ENCODE measurements around the gene SLC38A2.
"Not testable (repeated sequence)": the region's sequence is repeated elsewhere in the genome, so short reads cannot be mapped to it uniquely, and the experiment has no call there.

SLC38A2 gene

GRCh38 chr12:46403719-46404070 is 31.1 kb upstream of the SLC38A2 start:
- Mint-ChIP-seq H3K27ac (no peak overlapping the region), H3K36me3 (peaks cover 23% of the 10 kb centered on the region), H3K4me3 (no peak overlapping the region), H3K27me3 (no peaks in the 10 kb centered on the region), H3K9me3 (peaks cover 16% of the 10 kb centered on the region), H3K4me1 (peaks cover 67% of the 10 kb centered on the region)
- CTCF ChIA-PET, result interaction anchor here (0.6 to 0.7 kb wide), 2 partner anchors 24 to 262 kb away, joined by 3 read pairs; no protein-coding TSS in a partner anchor
- DNase-seq, result no peak

- H3K36me3 Mint-ChIP-seq, result peaks cover 29% of the 10 kb centered on the region
Measured at GRCh38 chr12:46402941-46403718, 30.6 kb upstream of the SLC38A2 start.

GRCh38 chr12:46402451-46402850 is 29.9 kb upstream of the SLC38A2 start:
- Mint-ChIP-seq H3K4me3 (no peak overlapping the region), H3K27me3 (no peaks in the 10 kb centered on the region), H3K36me3 (peaks cover 36% of the 10 kb centered on the region), H3K4me1 (peaks cover 76% of the 10 kb centered on the region), H3K27ac (no peak overlapping the region), H3K9me3 (peaks cover 27% of the 10 kb centered on the region)
- CTCF ChIA-PET, result interaction anchor here (0.6 to 1.1 kb wide), 3 partner anchors 16 to 764 kb away, joined by 3 read pairs; no protein-coding TSS in a partner anchor
- DNase-seq, result no peak

More at GRCh38 chr12:46402941-46403718, 30.6 kb upstream of the SLC38A2 start:
- peaks cover 20% of the 10 kb centered on the region for H3K9me3 Mint-ChIP-seq
- no peak overlapping the region for H3K27ac Mint-ChIP-seq
- no peaks in the 10 kb centered on the region for H3K27me3 Mint-ChIP-seq
- DNase-seq, result no peak
- no peak overlapping the region for H3K4me3 Mint-ChIP-seq
- peaks cover 73% of the 10 kb centered on the region for H3K4me1 Mint-ChIP-seq
- CTCF ChIA-PET, result interaction anchor here (1.0 to 1.1 kb wide), 2 partner anchors 16 to 120 kb away, joined by 3 read pairs; no protein-coding TSS in a partner anchor

- DNase-seq, result no peak
- CTCF ChIA-PET, result no interaction called here
- Mint-ChIP-seq H3K4me1 (peaks cover 73% of the 10 kb centered on the region), H3K36me3 (peaks cover 37% of the 10 kb centered on the region), H3K4me3 (no peak overlapping the region), H3K27ac (no peak overlapping the region), H3K27me3 (no peaks in the 10 kb centered on the region), H3K9me3 (peaks cover 27% of the 10 kb centered on the region)
Measured at GRCh38 chr12:46401662-46402061, 29.1 kb upstream of the SLC38A2 start.

- CTCF ChIA-PET, result no interaction called here
- H3K27me3 Mint-ChIP-seq, result no peaks in the 10 kb centered on the region
- H3K27ac Mint-ChIP-seq, result no peak overlapping the region
- DNase-seq, result no peak
- no peak overlapping the region for H3K4me3 Mint-ChIP-seq
- H3K4me1 Mint-ChIP-seq, result peaks cover 66% of the 10 kb centered on the region
- H3K36me3 Mint-ChIP-seq, result peaks cover 35% of the 10 kb centered on the region
- H3K9me3 Mint-ChIP-seq, result peaks cover 27% of the 10 kb centered on the region
Measured at GRCh38 chr12:46400406-46400805, 27.8 kb upstream of the SLC38A2 start.

- Mint-ChIP-seq H3K27ac (peak overlapping the region; percentile 74), H3K4me1 (peaks cover 63% of the 10 kb centered on the region), H3K9me3 (peaks cover 27% of the 10 kb centered on the region), H3K36me3 (peaks cover 37% of the 10 kb centered on the region)
- DNase-seq, H3K4me3 Mint-ChIP-seq, CTCF ChIA-PET, H3K27me3 Mint-ChIP-seq: not testable (repeated sequence)
Measured at GRCh38 chr12:46399461-46400248, 27.1 kb upstream of the SLC38A2 start.

GRCh38 chr12:46396826-46397225 is 24.3 kb upstream of the SLC38A2 start:
- Mint-ChIP-seq H3K27me3 (no peaks in the 10 kb centered on the region), H3K9me3 (peaks cover 27% of the 10 kb centered on the region), H3K4me1 (peaks cover 48% of the 10 kb centered on the region), H3K4me3 (no peak overlapping the region), H3K36me3 (peaks cover 49% of the 10 kb centered on the region), H3K27ac (no peak overlapping the region)
- no peak for DNase-seq
- CTCF ChIA-PET, result interaction anchor here (1.0 kb wide), 1 partner anchor 10 kb away, joined by 3 read pairs; no protein-coding TSS in a partner anchor

GRCh38 chr12:46395388-46395787 is 22.8 kb upstream of the SLC38A2 start:
- peaks cover 24% of the 10 kb centered on the region for H3K9me3 Mint-ChIP-seq
- CTCF ChIA-PET, result no interaction called here
- no peak overlapping the region for H3K4me3 Mint-ChIP-seq
- DNase-seq, result no peak
- no peaks in the 10 kb centered on the region for H3K27me3 Mint-ChIP-seq
- peaks cover 54% of the 10 kb centered on the region for H3K36me3 Mint-ChIP-seq
- peaks cover 44% of the 10 kb centered on the region for H3K4me1 Mint-ChIP-seq
- H3K27ac Mint-ChIP-seq, result no peak overlapping the region

GRCh38 chr12:46391630-46392029 is 19.1 kb upstream of the SLC38A2 start:
- H3K27ac Mint-ChIP-seq, result no peak overlapping the region
- H3K9me3 Mint-ChIP-seq, result no peaks in the 10 kb centered on the region
- H3K4me1 Mint-ChIP-seq, result peaks cover 52% of the 10 kb centered on the region
- peaks cover 53% of the 10 kb centered on the region for H3K36me3 Mint-ChIP-seq
- CTCF ChIA-PET, result interaction anchor here (1.0 kb wide), 1 partner anchor 270 kb away, joined by 3 read pairs; no protein-coding TSS in a partner anchor
- H3K4me3 Mint-ChIP-seq, result no peak overlapping the region
- H3K27me3 Mint-ChIP-seq, result no peaks in the 10 kb centered on the region
- no peak for DNase-seq

- H3K27me3 Mint-ChIP-seq, result no peaks in the 10 kb centered on the region
- peaks cover 51% of the 10 kb centered on the region for H3K36me3 Mint-ChIP-seq
- H3K4me1 Mint-ChIP-seq, result peaks cover 56% of the 10 kb centered on the region
- no peak overlapping the region for H3K4me3 Mint-ChIP-seq
- CTCF ChIA-PET, result interaction anchor here (1.0 kb wide), 1 partner anchor 270 kb away, joined by 3 read pairs; no protein-coding TSS in a partner anchor
- DNase-seq, result no peak
- H3K27ac Mint-ChIP-seq, result no peak overlapping the region
- H3K9me3 Mint-ChIP-seq, result no peaks in the 10 kb centered on the region
Measured at GRCh38 chr12:46390881-46391280, 18.3 kb upstream of the SLC38A2 start.

GRCh38 chr12:46390304-46390703 is 17.7 kb upstream of the SLC38A2 start:
- no peaks in the 10 kb centered on the region for H3K27me3 Mint-ChIP-seq
- peaks cover 62% of the 10 kb centered on the region for H3K4me1 Mint-ChIP-seq
- CTCF ChIA-PET, result interaction anchor here (1.4 kb wide), 1 partner anchor 86 kb away, joined by 4 read pairs; no protein-coding TSS in a partner anchor
- H3K9me3 Mint-ChIP-seq, result no peaks in the 10 kb centered on the region
- no peak overlapping the region for H3K4me3 Mint-ChIP-seq
- peaks cover 51% of the 10 kb centered on the region for H3K36me3 Mint-ChIP-seq
- no peak overlapping the region for H3K27ac Mint-ChIP-seq
- DNase-seq, result no peak

- CTCF ChIA-PET, result interaction anchor here (1.4 kb wide), 1 partner anchor 87 kb away, joined by 4 read pairs; no protein-coding TSS in a partner anchor
- Mint-ChIP-seq H3K4me3 (no peak overlapping the region), H3K9me3 (no peaks in the 10 kb centered on the region), H3K27me3 (no peaks in the 10 kb centered on the region), H3K4me1 (peaks cover 71% of the 10 kb centered on the region), H3K27ac (no peak overlapping the region), H3K36me3 (peaks cover 48% of the 10 kb centered on the region)
- no peak for DNase-seq
Measured at GRCh38 chr12:46389031-46389616, 16.6 kb upstream of the SLC38A2 start.

GRCh38 chr12:46388427-46389021 is 16.0 kb upstream of the SLC38A2 start:
- H3K27me3 Mint-ChIP-seq, result no peaks in the 10 kb centered on the region
- H3K27ac Mint-ChIP-seq, result no peak overlapping the region
- H3K4me1 Mint-ChIP-seq, result peaks cover 73% of the 10 kb centered on the region
- CTCF ChIA-PET, result no interaction called here
- no peak for DNase-seq
- H3K36me3 Mint-ChIP-seq, result peaks cover 46% of the 10 kb centered on the region
- H3K4me3 Mint-ChIP-seq, result no peak overlapping the region
- no peaks in the 10 kb centered on the region for H3K9me3 Mint-ChIP-seq

- Mint-ChIP-seq H3K27ac (no peak overlapping the region), H3K4me1 (peaks cover 71% of the 10 kb centered on the region), H3K27me3 (no peaks in the 10 kb centered on the region), H3K36me3 (peaks cover 43% of the 10 kb centered on the region), H3K4me3 (peak overlapping the region; percentile 10), H3K9me3 (no peaks in the 10 kb centered on the region)
- DNase-seq, result no peak
- CTCF ChIA-PET, result interaction anchor here (1.3 kb wide), 1 partner anchor 9 kb away, joined by 3 read pairs; no protein-coding TSS in a partner anchor
Measured at GRCh38 chr12:46387670-46388069, 15.1 kb upstream of the SLC38A2 start.

Measured in activated naive CD4-positive, alpha-beta T cell treated with anti-CD3 and anti-CD28 coated beads, Interleukin-2, amount 10 ng/mL, durations not matched to agents 7 days and 5 days (primary cell).